Measurements from ENCODE around the gene QPCT.

DNA sequence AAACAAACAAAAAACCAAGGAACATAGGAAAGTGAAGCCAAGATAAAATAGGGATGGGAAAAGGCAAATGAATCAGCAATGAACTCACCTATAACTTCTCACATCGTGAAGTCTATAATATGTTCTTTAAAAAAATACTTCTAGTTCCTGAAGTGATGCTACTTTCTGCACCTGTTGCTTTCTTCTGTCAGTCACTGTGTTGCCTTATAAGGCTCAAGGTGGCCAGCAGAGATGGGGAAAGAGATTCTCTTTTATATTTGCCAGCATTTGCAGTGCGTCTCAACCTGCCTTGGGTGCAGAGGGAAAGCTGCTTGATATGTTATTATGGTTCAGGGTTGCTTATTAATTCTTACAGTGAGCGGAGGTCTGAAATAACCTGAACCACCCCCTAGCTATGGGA, 14.0 kb downstream of the QPCT start:
- TF ChIP-seq POLR2A (IDR thresholded peaks at IDR 0.05; ENCODE audit: low read depth, low read length) = no peak
- TF ChIP-seq POLR2AphosphoS5 (IDR thresholded peaks at IDR 0.05; ENCODE audit: low read depth, low read length) = no peak
- no peak for TF ChIP-seq TAF1 (IDR thresholded peaks at IDR 0.05; ENCODE audit: low read depth, low read length)

All from GM12891 (cell line).